ENCODE results near the gene G6PC2.

GRCh38 chr2:168941297-168941696 is 40.2 kb downstream of the G6PC2 start:
- no peak for TF ChIP-seq CTCF (conservative IDR thresholded peaks at IDR 0.05; ENCODE audit: low read depth, low read length)
- no peak for TF ChIP-seq EZH2 (IDR thresholded peaks at IDR 0.05; ENCODE audit: low read length, unreplicated experiment)
- TF ChIP-seq EZH2phosphoT487 (IDR thresholded peaks at IDR 0.05; ENCODE audit: borderline replicate concordance, low read length) = no peak

All from PC-3 (cell line).